ENCODE measurements around the gene ENTREP3. TPM values are rescaled to one million over a fixed set of nuclear protein-coding genes. Genes with fewer than 3 reads are reported as not detected.

ENTREP3 gene
- total RNA-seq, 3 donors from 2014 or later (not counting 1 experiment from before 2014, with no cell fraction given) = 6.9 to 10.0 (median 8.9) TPM

GRCh38 chr1:155205035-155205434, 50.2 kb downstream of the ENTREP3 start:
- H3K27me3 Mint-ChIP-seq (ENCODE audit: low read depth in 2 of 2) = no peaks in the 10 kb centered on the region
- peaks cover 25 to 28% of the 10 kb centered on the region in 2 donors for H3K4me1 Mint-ChIP-seq
- intact Hi-C loops (cut with micrococcal nuclease) = loop anchor here (5.0 kb wide), 1 partner anchor 387 kb away; no protein-coding TSS in a partner anchor

GRCh38 chr1:155202731-155203515, 52.4 kb downstream of the ENTREP3 start:
- DNase-seq = no peak
- Histone ChIP-seq H3K4me3 (ENCODE audit: low read length) (no peak overlapping the region), H3K9me3 (ENCODE audit: control insufficient read depth, insufficient read depth, low read length) (no peaks in the 10 kb centered on the region), H3K36me3 (ENCODE audit: control insufficient read depth, insufficient read depth, low read length) (no peaks in the 10 kb centered on the region), H3K27ac (ENCODE audit: low read length) (no peak overlapping the region), H3K4me1 (ENCODE audit: control insufficient read depth, insufficient read depth, low read length) (peaks cover 12% of the 10 kb centered on the region), H3K27me3 (ENCODE audit: control insufficient read depth, insufficient read depth, low read length) (no peaks in the 10 kb centered on the region)
- Mint-ChIP-seq H3K4me1 (peaks cover 10 to 13% of the 10 kb centered on the region in 2 donors), H3K36me3 (no peaks in the 10 kb centered on the region), H3K27ac (no peak overlapping the region), H3K9me3 (no peaks in the 10 kb centered on the region), H3K27me3 (ENCODE audit: low read depth in 2 of 2) (no peaks in the 10 kb centered on the region), H3K4me3 (no peak overlapping the region)
- intact Hi-C loops (cut with micrococcal nuclease) = no loop called here
- no peak for ATAC-seq
- WGBS (ENCODE audit: insufficient coverage) = 93% methylated on average over 19 of the region's 19 CpGs
- TF ChIP-seq CTCF (IDR thresholded peaks at IDR 0.05) = no peak

More at GRCh38 chr1:155205035-155205434, 50.2 kb downstream of the ENTREP3 start:
- no peak for TF ChIP-seq CTCF (IDR thresholded peaks at IDR 0.05)
- Mint-ChIP-seq H3K9me3 (no peaks in the 10 kb centered on the region), H3K27ac (no peak overlapping the region), H3K4me3 (no peak overlapping the region), H3K36me3 (no peaks in the 10 kb centered on the region)
- DNase-seq = no peak
- Histone ChIP-seq H3K27ac (ENCODE audit: low read length) (no peak overlapping the region), H3K4me1 (ENCODE audit: control insufficient read depth, insufficient read depth, low read length) (peaks cover 26% of the 10 kb centered on the region), H3K9me3 (ENCODE audit: control insufficient read depth, insufficient read depth, low read length) (no peaks in the 10 kb centered on the region), H3K27me3 (ENCODE audit: control insufficient read depth, insufficient read depth, low read length) (no peaks in the 10 kb centered on the region), H3K36me3 (ENCODE audit: control insufficient read depth, insufficient read depth, low read length) (no peaks in the 10 kb centered on the region), H3K4me3 (ENCODE audit: low read length) (no peak overlapping the region)
- WGBS (ENCODE audit: insufficient coverage) = 93% methylated on average over 14 of the region's 14 CpGs
- no peak for ATAC-seq

- intact Hi-C loops (cut with micrococcal nuclease) = no loop called here
- H3K27ac Mint-ChIP-seq = no peak overlapping the region
- no peaks in the 10 kb centered on the region for H3K36me3 Mint-ChIP-seq
- Histone ChIP-seq H3K4me3 (ENCODE audit: low read length) (no peak overlapping the region), H3K27ac (ENCODE audit: low read length) (no peak overlapping the region), H3K4me1 (ENCODE audit: control insufficient read depth, insufficient read depth, low read length) (peaks cover 5% of the 10 kb centered on the region), H3K9me3 (ENCODE audit: control insufficient read depth, insufficient read depth, low read length) (no peaks in the 10 kb centered on the region), H3K27me3 (ENCODE audit: control insufficient read depth, insufficient read depth, low read length) (no peaks in the 10 kb centered on the region), H3K36me3 (ENCODE audit: control insufficient read depth, insufficient read depth, low read length) (no peaks in the 10 kb centered on the region)
- no peaks in the 10 kb centered on the region for H3K9me3 Mint-ChIP-seq
- WGBS (ENCODE audit: insufficient coverage) = 92% methylated on average over 7 of the region's 7 CpGs
- DNase-seq (no peak), ATAC-seq (no peak)
- H3K4me3 Mint-ChIP-seq = no peak overlapping the region
- H3K27me3 Mint-ChIP-seq (ENCODE audit: low read depth in 2 of 2) = no peaks in the 10 kb centered on the region
- H3K4me1 Mint-ChIP-seq = peaks cover 5% of the 10 kb centered on the region in 2 donors
- no peak for TF ChIP-seq CTCF (IDR thresholded peaks at IDR 0.05)
Observed at GRCh38 chr1:155202198-155202597, 53.1 kb downstream of the ENTREP3 start.

Data from natural killer cell (primary cell).